Endothelial cell of hepatic sinusoid (primary cell): ENCODE measurements around the gene LGALSL.

Experiments used
- in situ Hi-C: cut with HindIII; loops from 2 replicates; pipeline ENCODE4 v1.10.0; 2017; ENCODE audit warnings: low sequenced_read_pairs

The LGALSL gene

DNA sequence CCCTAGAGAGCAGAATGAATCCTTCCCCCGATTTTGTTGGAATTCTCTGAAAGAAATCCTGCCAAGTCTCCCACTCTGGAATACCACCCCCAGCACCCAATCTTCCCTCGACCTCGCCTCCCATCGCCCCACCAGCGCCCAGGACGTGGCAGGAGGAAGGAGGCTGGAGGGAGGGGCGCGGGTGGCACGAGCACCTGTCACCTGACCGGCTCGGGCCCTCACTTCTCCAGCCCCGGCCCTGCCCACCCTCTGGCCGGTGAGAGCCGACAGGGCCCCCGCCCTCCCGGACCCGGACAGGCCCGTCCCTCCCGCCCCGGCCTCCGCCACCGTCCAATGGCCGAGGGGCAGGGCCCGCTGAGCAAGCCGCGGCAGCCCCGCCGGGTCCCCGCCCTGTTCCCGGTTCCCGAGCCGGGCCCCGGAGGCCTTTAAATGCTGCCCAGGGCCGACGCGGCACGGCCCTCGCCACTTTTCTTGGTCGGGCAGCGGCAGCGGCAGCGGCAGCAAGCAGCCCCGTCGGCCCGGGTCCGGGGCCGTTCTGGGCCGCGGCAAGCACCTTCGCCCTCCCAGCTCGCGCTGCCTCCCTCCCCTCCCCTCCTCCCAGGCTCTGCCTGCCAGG, at the start of gene LGALSL:
Gene LGALSL (plus strand): TSS at position 393 of the 616 bp plus-strand sequence. CDS start 384 bp downstream, outside the sequence.
- in situ Hi-C loops = no loop called here

DNA sequence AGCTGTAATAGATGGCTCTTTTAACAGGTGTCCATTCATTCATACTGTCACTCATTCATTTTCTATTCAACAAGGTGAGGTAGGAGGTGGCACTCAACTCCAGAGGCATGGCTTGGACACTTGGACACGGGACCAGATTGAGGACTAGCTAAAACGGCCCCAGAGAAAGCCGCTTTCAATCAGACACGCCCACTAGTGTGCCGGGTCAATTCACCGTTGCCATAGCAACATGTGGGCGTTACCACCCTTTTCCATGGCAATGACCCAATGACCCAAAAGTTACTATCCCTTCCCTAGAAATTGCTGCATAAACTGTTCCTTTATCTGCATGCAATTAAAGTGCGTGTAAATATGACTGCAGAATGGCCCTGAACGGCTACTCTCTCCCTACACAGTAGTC, 49.2 kb upstream of the LGALSL start:
- in situ Hi-C loops = no loop called here

DNA sequence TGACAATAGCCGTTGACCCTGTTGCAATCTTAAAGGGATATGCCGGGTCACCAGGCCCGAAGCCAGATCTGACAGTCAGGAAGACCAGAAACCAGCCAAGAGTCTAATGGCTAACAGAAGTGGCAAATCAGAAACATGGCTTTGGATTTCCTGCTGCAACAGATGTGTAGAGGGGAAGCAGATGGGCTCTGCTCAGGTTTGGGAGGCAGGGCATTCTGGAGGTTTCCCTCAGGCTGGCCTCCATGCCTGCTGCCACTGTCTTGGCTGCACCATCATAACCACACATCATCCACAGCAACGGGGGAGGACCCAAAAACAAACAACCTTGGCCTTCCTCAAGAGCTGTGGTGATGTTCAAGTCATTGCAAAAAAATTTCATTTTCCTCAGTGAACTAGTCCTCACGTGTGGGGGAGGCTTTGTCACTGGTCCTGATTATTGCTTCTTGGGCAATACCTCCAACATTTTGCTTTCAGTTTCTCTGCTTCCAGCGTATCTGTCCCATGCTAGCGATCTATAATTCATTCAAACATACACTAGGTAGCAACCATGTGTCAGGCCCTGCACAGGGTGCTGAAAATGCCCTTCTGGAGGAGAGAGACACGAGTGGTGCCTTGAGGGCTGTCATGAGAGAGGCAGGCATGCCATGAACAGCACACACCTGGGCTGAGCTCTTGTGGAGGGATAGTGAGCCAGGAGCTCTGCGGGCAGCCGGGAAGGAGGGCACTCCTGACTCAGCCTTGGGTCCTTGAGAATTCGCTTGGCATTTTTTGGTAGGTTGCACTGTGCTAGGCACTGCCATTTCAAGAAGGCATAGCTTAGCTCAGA, 48.2 kb upstream of the LGALSL start:
- in situ Hi-C loops = no loop called here

DNA sequence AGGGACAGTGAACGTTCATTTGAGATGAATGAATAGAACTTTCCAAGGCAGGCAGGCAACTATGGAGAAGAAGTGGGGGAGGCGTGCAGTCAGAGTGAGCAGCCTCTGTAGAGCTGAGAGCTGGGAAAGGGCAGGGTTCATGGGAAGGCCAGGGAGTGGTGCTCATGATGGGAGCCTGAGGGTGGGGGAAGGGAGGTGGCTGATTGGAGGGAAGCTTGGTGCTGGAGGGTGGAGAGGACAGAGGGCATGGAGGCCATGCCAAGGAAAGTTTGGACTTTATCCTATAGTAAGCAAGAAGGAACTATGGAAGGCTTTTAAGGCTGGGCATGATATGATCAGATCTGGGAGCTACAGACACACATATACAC, 47.6 kb upstream of the LGALSL start:
- in situ Hi-C loops = no loop called here

DNA sequence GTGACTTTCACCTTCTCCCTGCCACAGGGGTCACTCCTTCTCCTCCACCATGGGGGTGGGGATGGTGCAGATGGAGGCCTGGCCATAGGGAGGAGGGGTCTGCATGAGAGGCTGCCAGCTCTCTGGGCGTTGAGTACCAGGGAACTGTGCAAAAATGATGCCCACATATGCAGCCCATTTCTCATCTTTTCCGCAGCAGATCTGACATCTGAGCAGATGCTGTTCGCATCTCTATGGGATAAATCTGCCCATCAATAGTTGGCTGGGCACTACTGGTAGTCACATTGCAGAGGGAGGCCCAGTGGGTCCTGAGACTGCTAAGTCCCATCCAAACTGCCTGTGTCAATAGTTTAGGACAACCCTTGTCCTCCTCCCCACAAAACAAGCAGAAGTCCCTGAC, 45.9 kb upstream of the LGALSL start:
- in situ Hi-C loops = no loop called here

DNA sequence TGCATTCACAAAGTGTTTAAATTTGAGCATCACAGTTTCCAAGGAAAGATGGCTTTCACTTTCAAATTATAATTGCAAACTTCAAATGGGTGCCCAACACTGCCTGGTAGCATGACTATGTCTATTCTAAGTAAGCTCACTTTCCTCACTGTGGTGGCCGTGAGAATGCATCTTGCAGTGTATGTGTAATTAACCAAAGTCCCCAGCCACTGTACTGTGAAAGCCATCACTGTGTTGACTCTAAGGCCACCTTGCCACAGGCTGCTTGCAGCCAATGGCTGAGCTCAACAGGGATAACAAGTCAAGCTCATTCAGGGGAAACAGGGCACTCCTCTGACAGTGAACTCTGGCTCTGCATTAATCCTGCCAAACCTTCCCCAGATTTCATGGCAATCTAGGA, 43.3 kb upstream of the LGALSL start:
- in situ Hi-C loops = no loop called here

DNA sequence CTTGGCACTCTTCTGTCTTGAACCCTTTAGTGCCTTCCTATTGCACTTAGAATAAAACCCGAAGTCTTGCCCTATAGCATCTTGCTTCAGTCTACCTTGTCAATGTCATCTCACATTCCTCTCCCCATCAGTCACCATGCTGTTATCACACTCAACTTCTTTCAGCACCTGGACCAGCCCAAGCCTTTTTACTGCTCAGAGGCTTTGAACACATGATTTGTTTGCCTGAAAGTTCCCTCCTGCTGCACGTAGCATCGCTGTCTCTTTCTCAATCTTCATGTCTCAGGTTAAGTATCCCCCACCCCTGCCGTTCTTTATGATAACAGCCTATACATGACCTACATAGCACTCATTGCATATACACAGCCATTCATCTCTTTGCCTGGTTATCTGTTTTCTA, 41.3 kb upstream of the LGALSL start:
- in situ Hi-C loops = no loop called here

DNA sequence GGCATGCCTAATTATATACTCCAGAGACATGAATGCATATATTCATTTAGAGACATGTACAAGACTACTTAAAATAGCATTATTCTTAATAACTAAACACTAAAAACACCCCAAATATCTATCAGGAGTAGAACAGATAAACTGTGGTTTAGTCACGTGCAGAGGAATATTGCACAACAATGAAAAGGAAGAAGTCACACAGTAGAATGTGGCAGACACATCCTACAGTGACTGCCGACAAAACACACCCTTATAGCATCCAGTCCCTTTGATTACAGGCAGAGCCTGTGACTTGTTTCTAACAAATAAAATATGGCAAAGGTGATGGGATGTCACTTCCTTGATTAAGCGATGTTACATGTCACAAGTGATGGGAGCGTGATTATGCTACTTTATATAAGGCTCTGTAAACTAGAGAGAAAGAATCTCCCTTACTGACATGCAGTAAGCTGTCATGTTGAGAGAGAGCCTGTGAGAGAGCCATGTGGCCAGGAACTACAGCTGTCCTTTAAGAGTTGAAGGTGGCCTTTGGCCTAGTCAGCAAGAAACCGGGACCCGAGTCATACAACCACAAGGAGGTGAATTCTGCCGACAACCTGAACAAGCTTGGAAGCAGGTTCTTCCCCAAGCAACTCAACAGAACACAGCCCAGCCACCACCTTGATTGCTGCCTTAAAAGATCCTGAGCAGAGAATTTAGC, 39.1 kb upstream of the LGALSL start:
- in situ Hi-C loops = loop anchor here (5.0 kb wide), 1 partner anchor 67 kb away; no protein-coding TSS in a partner anchor

DNA sequence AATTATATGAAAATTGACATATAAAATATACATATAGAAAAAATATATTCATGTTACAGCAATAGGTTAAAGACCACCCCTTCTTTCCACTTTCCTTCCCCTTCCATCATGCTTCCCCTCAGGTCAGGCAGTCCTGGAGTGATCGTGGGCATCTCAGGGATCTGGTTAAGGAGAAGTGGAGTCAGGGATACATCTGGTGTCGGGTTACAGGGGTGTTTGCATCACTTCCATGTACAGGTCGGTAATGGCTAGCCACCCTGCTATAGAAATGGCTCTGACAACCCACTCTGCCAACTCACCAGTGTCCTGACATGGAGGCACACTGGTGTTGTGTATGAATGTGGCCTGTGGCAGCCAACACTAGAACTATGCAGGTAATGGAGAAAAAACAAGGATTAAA, 36.3 kb upstream of the LGALSL start:
- in situ Hi-C loops = loop anchor here (5.0 kb wide), 1 partner anchor 65 kb away; no protein-coding TSS in a partner anchor

DNA sequence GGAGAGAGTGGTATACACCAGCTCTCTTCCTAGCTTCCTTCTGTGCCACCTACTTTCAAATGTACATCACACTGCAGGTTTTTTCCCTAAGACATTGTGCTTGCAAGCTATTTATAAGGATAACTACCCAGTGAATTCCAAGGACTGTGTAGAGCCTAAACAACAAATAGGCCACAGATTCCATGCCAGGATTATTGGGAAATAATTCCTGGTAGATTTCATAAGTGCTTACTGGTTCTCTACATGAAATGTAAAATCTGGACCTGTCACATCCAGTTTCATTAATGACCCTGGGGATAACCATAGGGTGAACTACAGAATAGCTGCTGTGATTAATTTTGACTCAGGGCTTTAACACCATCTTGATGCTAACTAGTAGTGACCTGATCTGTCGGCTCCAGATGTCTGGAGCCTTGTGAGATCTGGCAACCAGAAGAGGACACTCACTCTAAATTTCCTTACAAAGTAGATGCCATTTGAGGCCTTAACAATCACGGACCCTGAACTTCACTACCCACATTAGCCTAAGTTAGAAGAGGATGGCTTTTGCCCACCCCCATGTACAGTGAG, 34.3 kb upstream of the LGALSL start:
- in situ Hi-C loops = loop anchor here (5.0 kb wide), 1 partner anchor 63 kb away; no protein-coding TSS in a partner anchor

DNA sequence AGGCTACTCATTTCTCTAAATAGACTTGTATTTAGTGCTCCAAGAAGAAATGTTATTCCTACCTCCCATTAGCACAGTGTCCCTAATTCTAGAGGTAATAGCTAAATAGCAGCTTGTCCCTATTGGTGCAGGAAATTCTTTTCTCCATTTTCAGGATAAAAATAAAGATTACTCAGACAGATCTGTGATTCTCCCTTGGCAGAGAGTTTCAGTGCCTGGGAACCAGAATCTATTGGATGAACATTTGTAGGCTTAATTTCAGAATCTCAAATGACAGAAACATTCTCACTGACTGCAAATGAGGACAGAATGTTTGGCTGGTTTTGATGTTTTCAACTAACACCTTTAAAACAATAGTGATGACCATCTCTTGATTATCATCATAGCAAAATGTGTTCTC, 33.3 kb upstream of the LGALSL start:
- in situ Hi-C loops = no loop called here

DNA sequence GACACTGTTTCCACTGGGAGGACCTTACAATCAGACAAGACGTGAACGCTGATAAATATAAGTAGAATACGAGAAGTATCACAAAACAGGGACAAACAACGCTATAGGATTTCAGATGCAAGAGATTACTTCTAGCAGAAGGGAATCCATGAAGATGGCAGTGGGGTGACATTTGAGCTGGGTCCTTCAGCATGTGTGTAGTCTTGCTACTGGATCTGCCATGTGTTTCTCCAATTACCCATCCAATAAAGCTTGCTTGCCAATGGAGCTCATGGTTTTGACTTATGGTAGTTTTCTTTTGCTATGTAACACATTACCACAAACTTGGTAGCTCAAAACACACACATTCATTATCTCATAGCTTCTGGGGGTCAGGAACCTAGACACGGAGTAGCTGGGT, 32.8 kb upstream of the LGALSL start:
- in situ Hi-C loops = no loop called here

DNA sequence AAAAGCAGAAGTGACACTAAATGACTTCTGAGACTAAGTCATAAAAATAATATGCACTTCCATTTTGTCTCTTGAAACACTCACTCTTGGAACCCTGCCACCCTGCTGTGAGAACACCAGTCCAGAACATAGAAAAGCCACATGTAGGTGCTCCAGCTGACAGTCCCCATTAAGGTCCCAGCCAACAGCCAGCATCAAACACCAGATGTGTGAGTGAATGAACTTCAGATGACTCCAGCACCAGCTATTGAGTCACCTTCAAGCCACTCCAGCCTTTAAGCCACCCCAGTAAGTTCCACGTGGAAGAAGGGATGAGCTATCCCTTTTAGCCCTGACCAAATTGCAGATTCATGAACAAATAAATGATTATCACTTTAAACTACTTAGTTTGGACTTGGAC, 31.5 kb upstream of the LGALSL start:
- in situ Hi-C loops = no loop called here

DNA sequence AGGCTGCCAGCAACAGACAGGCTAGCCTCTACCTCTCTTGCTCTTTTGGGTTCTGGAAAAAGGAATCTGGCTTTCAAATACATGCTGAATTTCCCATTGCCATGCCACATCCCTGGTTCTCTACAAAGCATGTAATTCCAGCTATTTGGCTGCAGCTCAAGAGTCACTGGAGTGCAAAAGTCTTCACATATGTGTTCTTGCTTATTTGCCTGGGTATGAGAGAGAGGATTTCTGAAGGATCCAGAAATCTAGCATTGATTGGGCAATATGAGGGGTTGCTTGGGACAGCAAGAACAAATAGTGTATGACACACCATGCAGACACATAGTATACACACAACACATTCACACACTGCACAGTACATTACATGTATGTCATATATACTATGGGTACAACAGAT, 30.7 kb upstream of the LGALSL start:
- in situ Hi-C loops = no loop called here

DNA sequence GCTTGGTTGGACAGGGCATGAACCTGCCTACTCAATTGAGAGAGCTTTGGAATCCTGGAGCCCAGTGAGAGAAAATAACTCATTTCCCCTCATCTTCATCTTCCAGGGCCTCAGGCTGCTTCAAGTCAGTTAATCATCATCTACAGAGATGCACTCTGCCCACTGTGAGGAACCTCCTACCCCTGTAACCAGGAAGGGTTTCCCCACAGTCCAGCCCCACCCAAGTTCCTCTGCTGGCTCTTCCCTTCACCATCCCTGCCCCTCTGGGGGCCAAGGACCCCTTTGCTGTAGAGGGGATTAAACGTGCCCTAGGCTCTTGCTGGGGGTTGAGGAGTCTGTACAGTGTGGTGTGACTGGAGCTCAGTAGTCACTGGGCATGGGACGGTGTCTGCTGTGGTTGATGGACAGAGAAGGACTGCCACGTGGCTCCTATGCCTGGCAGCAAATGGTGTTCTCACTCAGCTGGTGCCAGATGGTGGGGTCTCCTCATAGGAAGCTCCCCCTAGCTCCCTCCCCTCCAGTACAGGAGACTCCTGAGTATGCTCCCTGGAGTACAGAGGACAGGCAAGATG, 29.5 kb upstream of the LGALSL start:
- in situ Hi-C loops = no loop called here

DNA sequence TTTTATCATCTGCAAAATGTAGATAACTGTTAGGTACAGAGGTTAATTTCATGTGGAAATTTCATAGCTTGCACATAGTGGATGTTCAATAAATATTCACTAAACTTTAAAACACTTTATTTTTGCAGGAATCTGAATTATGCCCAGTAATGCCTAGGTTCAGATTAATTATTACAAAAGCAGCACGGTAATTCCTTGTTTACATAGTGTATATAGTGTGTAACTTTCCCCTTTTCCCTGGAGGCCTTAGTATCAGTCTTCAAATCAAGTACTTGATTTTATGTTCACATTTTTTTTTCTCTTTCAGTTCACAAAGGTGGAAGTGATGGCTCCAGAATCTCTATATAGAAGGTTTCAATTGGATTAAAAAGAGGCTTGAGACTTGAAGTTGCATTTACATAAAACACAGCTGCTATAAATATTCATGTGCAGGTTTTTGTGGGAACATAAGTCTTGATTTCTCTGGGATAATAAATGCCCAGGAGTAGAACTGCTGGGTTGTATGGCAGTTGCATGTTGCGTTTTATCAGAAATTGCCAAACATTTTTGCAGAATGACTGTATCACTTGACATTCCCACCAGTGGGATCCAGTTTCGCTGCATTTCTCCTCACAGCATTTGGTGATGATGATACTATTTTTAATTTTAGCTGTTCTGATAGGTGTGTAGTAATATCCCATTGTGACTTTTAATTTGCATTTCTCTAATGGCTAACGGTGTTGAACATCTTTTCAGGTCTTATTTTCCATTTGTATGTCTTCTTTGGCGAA, 27.6 kb upstream of the LGALSL start:
- in situ Hi-C loops = no loop called here

DNA sequence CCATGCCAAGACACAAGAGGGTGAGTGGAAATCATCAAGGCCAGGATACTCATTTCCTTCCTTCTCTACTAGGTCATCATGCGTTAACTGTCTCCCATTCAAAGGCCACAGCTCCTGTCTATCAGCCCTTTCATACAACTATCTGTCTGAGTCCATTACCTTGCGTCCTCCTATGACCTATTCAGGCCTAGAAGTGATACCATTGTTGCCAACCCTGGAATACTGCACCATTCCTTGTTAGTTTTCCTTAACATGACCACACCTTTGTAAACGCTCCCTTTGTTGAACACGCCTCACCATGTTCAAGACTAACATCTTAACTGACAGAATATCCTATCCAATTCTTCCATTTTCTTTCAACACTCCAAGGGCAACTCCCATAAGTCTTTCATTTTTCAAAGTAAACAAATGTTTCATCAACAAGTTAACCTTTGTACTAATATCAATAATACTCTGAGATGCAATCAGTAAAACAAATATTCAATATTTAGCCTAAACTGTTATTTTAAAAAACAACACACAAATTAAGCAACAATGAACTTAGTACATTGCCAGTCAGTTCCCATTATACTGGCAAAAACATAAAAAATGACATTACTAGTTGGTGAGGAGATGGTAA, 19.8 kb upstream of the LGALSL start:
- in situ Hi-C loops = no loop called here

DNA sequence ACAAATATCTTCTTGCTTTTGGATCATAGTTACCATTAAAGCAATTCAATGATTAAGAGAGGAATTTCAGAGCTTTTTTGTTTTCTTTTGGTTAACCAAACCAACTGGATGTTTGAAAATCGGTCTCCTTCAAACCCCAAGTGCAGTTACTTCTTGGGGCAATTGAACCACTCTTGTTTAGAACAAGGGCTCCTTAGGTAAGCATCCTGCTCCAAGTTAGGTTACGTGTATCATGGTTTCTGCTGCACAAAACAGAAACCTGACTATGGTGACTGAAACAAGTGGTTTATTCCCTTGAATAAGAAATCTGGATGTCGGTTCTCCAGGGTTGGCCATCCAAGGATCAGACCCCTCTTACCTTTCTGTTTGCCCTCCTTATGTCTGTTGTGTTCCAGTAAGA, 16.1 kb upstream of the LGALSL start:
- in situ Hi-C loops = no loop called here

DNA sequence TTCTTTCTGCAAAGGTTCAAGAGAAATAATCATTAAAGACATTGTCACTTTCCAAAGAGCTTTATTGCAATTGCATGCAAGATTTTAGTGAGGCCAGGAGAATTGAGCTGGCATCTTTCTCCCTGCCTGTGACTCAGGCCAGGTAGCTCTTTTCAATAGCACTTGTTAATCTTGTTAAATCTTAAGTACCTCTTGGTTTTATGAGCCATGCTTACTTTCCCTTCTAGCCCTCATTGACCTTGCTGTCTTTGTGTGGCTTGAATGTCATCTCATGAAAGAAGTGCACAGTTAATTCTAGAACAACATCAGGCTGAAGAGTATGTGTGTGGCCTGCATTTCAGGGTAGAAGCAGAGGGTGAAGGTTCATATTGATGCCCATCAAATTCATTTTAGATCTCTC, 14.8 kb upstream of the LGALSL start:
- in situ Hi-C loops = no loop called here

DNA sequence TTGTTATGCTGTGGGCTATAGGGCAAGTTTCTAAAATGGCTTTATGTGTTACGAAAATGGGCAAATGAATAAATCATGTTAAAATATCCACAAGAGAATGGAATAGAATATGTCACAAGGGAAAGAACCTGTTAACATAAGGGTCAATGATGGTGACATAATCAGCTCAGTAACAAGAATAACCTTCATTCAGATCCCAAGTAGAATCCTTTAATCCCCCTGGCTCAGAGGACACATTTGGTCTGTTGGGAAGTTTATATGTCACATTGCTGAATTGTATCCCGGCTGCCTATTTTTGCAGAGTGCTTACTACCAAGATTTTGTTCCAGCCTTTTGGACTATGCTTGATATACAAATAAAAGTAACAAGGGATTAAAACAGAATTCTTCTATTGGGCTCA, 13.1 kb upstream of the LGALSL start:
- in situ Hi-C loops = no loop called here
